ENCODE measurements around the gene PELI2.
"Not testable (repeated sequence)": the region's sequence is repeated elsewhere in the genome, so short reads cannot be mapped to it uniquely, and the experiment has no call there.

The PELI2 gene

DNA sequence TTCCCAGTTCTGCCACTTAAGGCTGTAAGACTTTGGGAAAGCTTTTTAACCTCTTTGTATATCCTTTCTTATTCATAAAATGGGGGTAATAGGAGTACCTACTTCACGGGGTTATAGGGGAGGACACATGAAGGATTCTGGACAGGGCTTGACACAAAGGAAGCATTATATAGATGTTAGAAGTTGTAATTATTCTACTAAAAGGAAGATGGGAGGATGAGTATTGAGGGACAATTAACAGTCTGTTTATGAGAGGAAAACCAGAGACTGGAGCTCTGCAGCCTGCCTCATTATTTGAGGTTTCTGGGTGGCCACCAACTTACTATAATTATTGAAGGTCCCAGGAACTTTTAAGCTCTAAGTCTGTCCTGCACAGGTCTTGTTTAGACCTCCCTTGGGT, 34.0 kb downstream of the PELI2 start:
- H3K27me3 ChIP-seq (ENCODE audit: control insufficient read depth in 1 of 2, insufficient read depth in 2 of 2, low read length in 2 of 2) = no peaks in the 10 kb centered on the region
- peaks cover 15 to 16% of the 10 kb centered on the region in 2 donors for H3K4me1 ChIP-seq (ENCODE audit: control insufficient read depth in 1 of 2, insufficient read depth in 2 of 2, low read length in 2 of 2)
- no peak overlapping the region for H3K4me3 ChIP-seq (ENCODE audit: low read depth in 1 of 2, low read length in 2 of 2)
- no peak overlapping the region for H3K27ac ChIP-seq (ENCODE audit: low read depth, low read length)
- H3K9me3 ChIP-seq (ENCODE audit: control insufficient read depth in 1 of 2, low read length in 2 of 2) = no peaks in the 10 kb centered on the region
- H3K9ac ChIP-seq (ENCODE audit: low read depth in 1 of 2, low read length in 2 of 2) = no peak overlapping the region
- H3K36me3 ChIP-seq (ENCODE audit: control insufficient read depth in 1 of 2, insufficient read depth in 2 of 2, low read length in 2 of 2) = no peaks in the 10 kb centered on the region

DNA sequence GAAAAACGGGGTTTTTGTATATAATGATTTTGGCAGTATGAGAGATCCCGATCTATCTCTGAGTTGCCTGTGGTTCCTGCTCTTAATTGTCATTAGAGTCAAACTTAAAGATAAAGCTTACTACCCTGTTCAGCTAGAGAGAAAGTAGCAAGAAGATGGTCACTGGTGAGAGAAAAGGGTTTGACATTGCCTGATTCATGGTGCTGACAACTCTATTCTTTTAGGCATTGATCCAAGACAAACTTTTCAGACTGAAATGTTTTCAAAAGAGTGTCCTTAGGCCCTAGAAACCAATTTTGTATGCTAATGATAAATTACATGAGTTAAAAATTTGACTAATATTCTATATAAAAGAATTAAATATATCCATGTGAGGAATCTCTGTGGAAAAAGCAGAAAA, 35.1 kb downstream of the PELI2 start:
- H3K9ac ChIP-seq (ENCODE audit: low read depth in 1 of 2, low read length in 2 of 2) = no peak overlapping the region
- H3K4me1 ChIP-seq (ENCODE audit: control insufficient read depth in 1 of 2, insufficient read depth in 2 of 2, low read length in 2 of 2) = peaks cover 5 to 8% of the 10 kb centered on the region in 2 donors
- H3K36me3 ChIP-seq (ENCODE audit: control insufficient read depth in 1 of 2, insufficient read depth in 2 of 2, low read length in 2 of 2) = no peaks in the 10 kb centered on the region
- H3K4me3 ChIP-seq (ENCODE audit: low read depth in 1 of 2, low read length in 2 of 2) = no peak overlapping the region
- H3K27me3 ChIP-seq (ENCODE audit: control insufficient read depth in 1 of 2, insufficient read depth in 2 of 2, low read length in 2 of 2) = no peaks in the 10 kb centered on the region
- H3K9me3 ChIP-seq (ENCODE audit: control insufficient read depth in 1 of 2, low read length in 2 of 2) = no peaks in the 10 kb centered on the region
- no peak overlapping the region for H3K27ac ChIP-seq (ENCODE audit: low read depth, low read length)

DNA sequence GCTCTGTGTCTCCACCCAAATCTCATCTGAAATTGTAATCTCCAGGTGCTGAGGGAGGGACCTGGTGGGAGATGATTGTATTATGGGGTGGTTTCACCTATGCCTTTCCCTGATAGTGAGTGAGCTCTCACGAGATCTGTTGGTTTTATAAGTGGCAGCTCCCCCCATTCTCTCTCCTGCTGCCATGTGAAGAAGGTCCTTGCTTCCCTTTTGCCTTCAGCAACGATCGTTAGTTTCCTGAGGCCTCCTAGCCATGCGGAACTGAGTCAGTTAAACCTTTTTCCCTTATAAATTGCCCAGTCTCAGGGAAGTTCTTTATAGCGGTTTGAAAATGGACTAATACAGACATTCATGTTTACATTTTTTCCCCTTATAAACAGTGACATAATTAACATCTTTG, 36.1 kb downstream of the PELI2 start:
- Histone ChIP-seq H3K4me3 (ENCODE audit: low read depth in 1 of 2, low read length in 2 of 2) (no peak overlapping the region), H3K36me3 (ENCODE audit: control insufficient read depth in 1 of 2, insufficient read depth in 2 of 2, low read length in 2 of 2) (no peaks in the 10 kb centered on the region), H3K9ac (ENCODE audit: low read depth in 1 of 2, low read length in 2 of 2) (no peak overlapping the region), H3K27me3 (ENCODE audit: control insufficient read depth in 1 of 2, insufficient read depth in 2 of 2, low read length in 2 of 2) (no peaks in the 10 kb centered on the region), H3K4me1 (ENCODE audit: control insufficient read depth in 1 of 2, insufficient read depth in 2 of 2, low read length in 2 of 2) (no peaks in the 10 kb centered on the region), H3K9me3 (ENCODE audit: control insufficient read depth in 1 of 2, low read length in 2 of 2) (no peaks in the 10 kb centered on the region), H3K27ac (ENCODE audit: low read depth, low read length) (no peak overlapping the region)

DNA sequence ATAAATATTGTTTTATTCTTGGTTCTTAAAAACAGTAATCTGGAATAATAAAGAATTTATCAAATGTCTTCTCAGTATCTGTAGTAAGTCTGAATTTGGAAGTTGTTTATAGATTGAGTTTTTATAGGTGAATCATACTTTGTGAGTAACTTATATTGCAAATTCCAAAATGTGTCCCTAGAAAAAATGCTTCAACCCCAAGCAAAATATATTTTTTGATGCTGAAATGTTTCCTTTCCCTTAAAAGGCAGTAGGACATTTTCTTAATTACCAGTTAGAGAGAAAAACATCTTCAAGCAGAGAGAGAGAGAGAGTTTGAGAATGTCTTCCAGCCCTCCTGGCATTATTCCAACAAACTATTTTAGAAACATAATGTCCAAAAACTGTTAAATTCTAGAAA, 37.9 kb downstream of the PELI2 start:
- H3K4me3 ChIP-seq (ENCODE audit: low read depth in 1 of 2, low read length in 2 of 2) = no peak overlapping the region
- H3K27ac ChIP-seq (ENCODE audit: low read depth, low read length) = no peak overlapping the region
- no peak overlapping the region for H3K9ac ChIP-seq (ENCODE audit: low read depth in 1 of 2, low read length in 2 of 2)
- no peaks in the 10 kb centered on the region for H3K4me1 ChIP-seq (ENCODE audit: control insufficient read depth in 1 of 2, insufficient read depth in 2 of 2, low read length in 2 of 2)
- no peaks in the 10 kb centered on the region for H3K36me3 ChIP-seq (ENCODE audit: control insufficient read depth in 1 of 2, insufficient read depth in 2 of 2, low read length in 2 of 2)
- H3K27me3 ChIP-seq (ENCODE audit: control insufficient read depth in 1 of 2, insufficient read depth in 2 of 2, low read length in 2 of 2) = no peaks in the 10 kb centered on the region
- no peaks in the 10 kb centered on the region for H3K9me3 ChIP-seq (ENCODE audit: control insufficient read depth in 1 of 2, low read length in 2 of 2)

DNA sequence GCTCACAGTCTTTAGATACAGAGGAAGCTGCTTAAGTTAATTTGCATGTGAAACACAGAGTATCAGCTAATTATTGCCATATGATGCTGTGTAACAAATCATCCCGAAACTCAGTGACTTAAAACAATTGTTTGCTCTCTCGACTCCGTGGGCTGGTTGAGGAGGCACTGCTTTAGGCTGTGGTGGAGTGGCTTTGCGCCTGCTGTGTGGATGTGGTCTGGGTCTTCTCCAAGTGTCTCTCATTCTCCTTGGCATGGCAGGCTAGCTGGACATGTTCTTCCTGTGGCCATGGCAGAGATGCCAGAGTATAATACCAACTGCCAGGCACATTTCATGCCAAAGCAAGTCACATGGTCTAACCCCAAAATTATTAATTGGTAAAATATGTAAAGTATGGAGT, 40.9 kb downstream of the PELI2 start:
- no peaks in the 10 kb centered on the region for H3K4me1 ChIP-seq (ENCODE audit: control insufficient read depth in 1 of 2, insufficient read depth in 2 of 2, low read length in 2 of 2)

DNA sequence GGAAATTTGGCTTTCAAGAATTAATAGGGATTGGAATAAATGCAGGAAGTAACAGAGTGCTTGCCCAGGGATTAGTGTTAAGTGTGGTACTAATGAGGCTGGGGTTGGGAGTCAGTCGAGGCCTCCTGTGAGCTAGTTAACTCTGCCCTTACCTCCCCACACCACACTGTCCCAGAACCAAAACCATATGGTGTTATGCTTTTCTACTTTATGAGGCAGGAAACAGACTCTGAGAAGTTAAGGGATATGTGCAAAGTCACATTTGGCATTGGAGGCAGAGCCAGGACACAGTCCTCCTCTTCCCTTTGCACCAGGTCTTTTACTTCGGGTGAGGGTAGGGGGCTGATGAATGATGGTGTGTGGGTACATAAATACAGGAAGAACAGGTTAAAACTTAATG, 41.9 kb downstream of the PELI2 start:
- no peaks in the 10 kb centered on the region for H3K36me3 ChIP-seq (ENCODE audit: control insufficient read depth in 1 of 2, insufficient read depth in 2 of 2, low read length in 2 of 2)

More for the DNA sequence above, 40.9 kb downstream of the PELI2 start:
- Histone ChIP-seq H3K9me3 (ENCODE audit: control insufficient read depth in 1 of 2, low read length in 2 of 2) (peaks cover 3 to 10% of the 10 kb centered on the region in 2 donors), H3K27ac (ENCODE audit: low read depth, low read length) (no peak overlapping the region), H3K9ac (ENCODE audit: low read depth in 1 of 2, low read length in 2 of 2) (no peak overlapping the region), H3K4me3 (ENCODE audit: low read depth in 1 of 2, low read length in 2 of 2) (no peak overlapping the region), H3K27me3 (ENCODE audit: control insufficient read depth in 1 of 2, insufficient read depth in 2 of 2, low read length in 2 of 2) (no peaks in the 10 kb centered on the region), H3K36me3 (ENCODE audit: control insufficient read depth in 1 of 2, insufficient read depth in 2 of 2, low read length in 2 of 2) (no peaks in the 10 kb centered on the region)

DNA sequence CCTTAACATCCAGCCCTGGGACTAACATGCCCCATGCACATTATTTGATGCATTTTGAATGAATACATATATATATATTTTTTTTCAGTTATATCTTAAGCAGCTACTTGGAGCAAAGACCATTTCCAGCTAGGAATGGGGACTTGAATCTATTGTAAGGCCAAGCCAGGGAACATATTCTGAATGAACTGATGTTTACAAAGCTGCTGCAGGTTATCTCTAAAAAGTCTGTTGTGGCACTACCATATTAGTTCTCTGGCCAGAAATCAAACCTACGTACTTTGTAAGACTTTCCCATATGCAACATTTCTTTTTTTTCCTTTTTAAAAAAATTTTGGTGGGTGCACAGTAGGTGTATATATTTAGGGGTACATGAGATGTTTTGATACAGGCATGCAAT, 43.4 kb downstream of the PELI2 start:
- H3K27ac ChIP-seq (ENCODE audit: low read depth, low read length) = no peak overlapping the region
- no peak overlapping the region for H3K4me3 ChIP-seq (ENCODE audit: low read depth in 1 of 2, low read length in 2 of 2)
- no peaks in the 10 kb centered on the region for H3K4me1 ChIP-seq (ENCODE audit: control insufficient read depth in 1 of 2, insufficient read depth in 2 of 2, low read length in 2 of 2)
- H3K9ac ChIP-seq (ENCODE audit: low read depth in 1 of 2, low read length in 2 of 2) = no peak overlapping the region
- no peaks in the 10 kb centered on the region for H3K36me3 ChIP-seq (ENCODE audit: control insufficient read depth in 1 of 2, insufficient read depth in 2 of 2, low read length in 2 of 2)
- no peaks in the 10 kb centered on the region for H3K27me3 ChIP-seq (ENCODE audit: control insufficient read depth in 1 of 2, insufficient read depth in 2 of 2, low read length in 2 of 2)
- H3K9me3 ChIP-seq (ENCODE audit: control insufficient read depth in 1 of 2, low read length in 2 of 2) = peaks cover 9 to 24% of the 10 kb centered on the region in 2 donors

More for the DNA sequence above, 41.9 kb downstream of the PELI2 start:
- no peak overlapping the region for H3K27ac ChIP-seq (ENCODE audit: low read depth, low read length)
- peaks cover 6 to 13% of the 10 kb centered on the region in 2 donors for H3K9me3 ChIP-seq (ENCODE audit: control insufficient read depth in 1 of 2, low read length in 2 of 2)
- no peak overlapping the region for H3K4me3 ChIP-seq (ENCODE audit: low read depth in 1 of 2, low read length in 2 of 2)
- H3K27me3 ChIP-seq (ENCODE audit: control insufficient read depth in 1 of 2, insufficient read depth in 2 of 2, low read length in 2 of 2) = no peaks in the 10 kb centered on the region
- no peak overlapping the region for H3K9ac ChIP-seq (ENCODE audit: low read depth in 1 of 2, low read length in 2 of 2)
- no peaks in the 10 kb centered on the region for H3K4me1 ChIP-seq (ENCODE audit: control insufficient read depth in 1 of 2, insufficient read depth in 2 of 2, low read length in 2 of 2)

DNA sequence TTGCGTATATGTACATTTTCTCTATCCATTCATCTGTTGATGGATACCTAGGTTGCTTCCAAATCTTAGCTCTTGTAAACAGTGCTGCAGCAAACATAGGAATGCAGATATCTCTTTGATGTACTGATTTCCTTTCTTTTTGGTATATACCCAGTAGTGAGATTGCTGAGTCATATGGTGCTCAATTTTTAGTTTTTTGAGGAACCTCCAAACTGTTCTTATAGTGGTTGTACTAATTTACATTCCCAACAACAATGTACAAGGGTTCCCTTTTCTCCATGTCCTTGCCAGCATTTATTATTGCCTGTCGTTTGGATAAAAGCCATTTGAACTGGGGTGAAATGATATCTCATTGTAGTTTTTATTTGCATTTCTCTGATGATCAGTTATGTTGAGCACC, 44.3 kb downstream of the PELI2 start:
- Histone ChIP-seq H3K27ac (ENCODE audit: low read depth, low read length) (no peak overlapping the region), H3K27me3 (ENCODE audit: control insufficient read depth in 1 of 2, insufficient read depth in 2 of 2, low read length in 2 of 2) (no peaks in the 10 kb centered on the region), H3K4me1 (ENCODE audit: control insufficient read depth in 1 of 2, insufficient read depth in 2 of 2, low read length in 2 of 2) (no peaks in the 10 kb centered on the region), H3K9ac (ENCODE audit: low read depth in 1 of 2, low read length in 2 of 2) (no peak overlapping the region), H3K4me3 (ENCODE audit: low read depth in 1 of 2, low read length in 2 of 2) (no peak overlapping the region), H3K9me3 (ENCODE audit: control insufficient read depth in 1 of 2, low read length in 2 of 2) (peaks cover 9 to 24% of the 10 kb centered on the region in 2 donors), H3K36me3 (ENCODE audit: control insufficient read depth in 1 of 2, insufficient read depth in 2 of 2, low read length in 2 of 2) (no peaks in the 10 kb centered on the region)

DNA sequence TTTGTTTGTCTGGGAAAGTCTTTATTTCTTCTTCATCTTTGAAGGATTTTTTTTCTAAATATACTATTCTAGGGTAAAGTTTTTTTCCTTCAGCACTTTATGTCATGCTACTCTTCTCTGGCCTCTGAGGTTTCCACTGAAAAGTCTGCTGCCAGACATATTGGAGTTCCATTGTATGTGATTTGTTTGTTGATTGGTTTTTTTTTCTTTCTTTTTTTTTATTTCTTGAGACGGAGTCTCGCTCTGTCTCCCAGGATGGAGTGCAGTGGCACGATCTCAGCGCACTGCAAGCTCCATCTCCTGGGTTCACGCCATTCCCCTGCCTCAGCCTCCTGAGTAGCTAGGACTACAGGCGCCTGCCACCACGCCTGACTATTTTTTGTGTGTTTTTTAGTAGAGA, 48.4 kb downstream of the PELI2 start:
- not testable (repeated sequence) for H3K4me1 ChIP-seq (ENCODE audit: control insufficient read depth in 1 of 2, insufficient read depth in 2 of 2, low read length in 2 of 2); H3K9ac ChIP-seq (ENCODE audit: low read depth in 1 of 2, low read length in 2 of 2); H3K4me3 ChIP-seq (ENCODE audit: low read depth in 1 of 2, low read length in 2 of 2); H3K27me3 ChIP-seq (ENCODE audit: control insufficient read depth in 1 of 2, insufficient read depth in 2 of 2, low read length in 2 of 2); H3K27ac ChIP-seq (ENCODE audit: low read depth, low read length); H3K36me3 ChIP-seq (ENCODE audit: control insufficient read depth in 1 of 2, insufficient read depth in 2 of 2, low read length in 2 of 2)
- H3K9me3 ChIP-seq (ENCODE audit: control insufficient read depth in 1 of 2, low read length in 2 of 2) = peaks cover 9 to 24% of the 10 kb centered on the region in 2 donors

DNA sequence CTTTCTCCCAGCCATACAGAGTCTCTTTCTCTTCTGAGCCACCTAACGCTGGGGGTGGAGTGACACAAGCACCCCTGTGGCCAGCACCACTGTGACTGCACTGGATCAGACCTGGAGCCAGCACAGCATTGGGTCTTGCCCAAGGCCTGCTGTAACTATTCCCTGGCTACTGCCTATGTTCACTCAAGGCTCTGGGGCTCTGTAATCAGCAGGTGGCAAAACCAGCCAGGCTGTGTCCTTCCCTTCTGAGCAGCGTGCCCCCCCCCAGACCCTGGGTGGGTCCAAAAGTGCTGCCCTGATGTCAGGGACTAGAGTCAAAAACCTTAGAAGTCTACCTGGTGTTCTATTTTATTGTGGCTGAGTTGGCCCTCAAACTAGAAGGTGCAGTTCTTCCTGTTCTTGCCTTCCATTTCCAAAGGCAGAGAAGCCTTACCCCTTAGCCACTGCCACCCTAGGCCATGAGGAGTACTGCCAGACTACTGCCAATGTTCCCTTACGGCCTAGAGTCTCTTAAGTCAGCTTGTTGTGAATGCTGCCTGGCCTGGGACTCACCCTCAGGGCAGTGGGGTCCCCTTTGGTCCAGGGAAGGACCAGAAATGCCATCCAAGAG, 49.9 kb downstream of the PELI2 start:
- Histone ChIP-seq H3K36me3 (ENCODE audit: control insufficient read depth in 1 of 2, insufficient read depth in 2 of 2, low read length in 2 of 2) (no peaks in the 10 kb centered on the region), H3K27me3 (ENCODE audit: control insufficient read depth in 1 of 2, insufficient read depth in 2 of 2, low read length in 2 of 2) (no peaks in the 10 kb centered on the region), H3K27ac (ENCODE audit: low read depth, low read length) (no peak overlapping the region), H3K4me1 (ENCODE audit: control insufficient read depth in 1 of 2, insufficient read depth in 2 of 2, low read length in 2 of 2) (peaks cover 17 to 24% of the 10 kb centered on the region in 2 donors), H3K9me3 (ENCODE audit: control insufficient read depth in 1 of 2, low read length in 2 of 2) (peaks cover 9 to 24% of the 10 kb centered on the region in 2 donors), H3K9ac (ENCODE audit: low read depth in 1 of 2, low read length in 2 of 2) (no peak overlapping the region), H3K4me3 (ENCODE audit: low read depth in 1 of 2, low read length in 2 of 2) (no peak overlapping the region)

DNA sequence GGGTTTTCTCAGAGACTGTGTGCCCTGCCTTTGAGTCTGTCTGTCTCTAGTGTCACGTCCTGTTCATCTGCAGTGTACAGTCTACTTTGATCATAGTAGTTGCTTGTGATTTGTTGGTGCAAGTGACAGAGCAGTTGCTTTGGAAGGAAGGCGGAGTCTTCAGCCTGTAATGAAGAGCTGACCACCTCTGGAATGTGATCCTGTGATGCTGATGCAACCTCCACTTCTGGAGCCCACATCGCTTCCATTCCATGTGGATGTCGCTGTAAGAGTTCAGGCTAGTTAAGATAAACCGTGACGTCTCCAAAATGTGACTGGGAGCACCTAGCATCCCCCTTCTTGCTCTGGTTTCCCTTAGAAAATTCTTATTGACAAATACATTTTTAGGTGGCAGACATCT, 51.8 kb downstream of the PELI2 start:
- peaks cover 3 to 12% of the 10 kb centered on the region in 2 donors for H3K9me3 ChIP-seq (ENCODE audit: control insufficient read depth in 1 of 2, low read length in 2 of 2)
- H3K4me1 ChIP-seq (ENCODE audit: control insufficient read depth in 1 of 2, insufficient read depth in 2 of 2, low read length in 2 of 2) = peaks cover 17 to 24% of the 10 kb centered on the region in 2 donors
- H3K36me3 ChIP-seq (ENCODE audit: control insufficient read depth in 1 of 2, insufficient read depth in 2 of 2, low read length in 2 of 2) = no peaks in the 10 kb centered on the region
- H3K4me3 ChIP-seq (ENCODE audit: low read depth in 1 of 2, low read length in 2 of 2) = no peak overlapping the region
- H3K27me3 ChIP-seq (ENCODE audit: control insufficient read depth in 1 of 2, insufficient read depth in 2 of 2, low read length in 2 of 2) = no peaks in the 10 kb centered on the region
- H3K27ac ChIP-seq (ENCODE audit: low read depth, low read length) = no peak overlapping the region
- no peak overlapping the region for H3K9ac ChIP-seq (ENCODE audit: low read depth in 1 of 2, low read length in 2 of 2)

All from duodenal mucosa (tissue), 2 donors.